ENCODE results near the gene CHMP6. TPM values are rescaled to one million over a fixed set of nuclear protein-coding genes. Genes with fewer than 3 reads are reported as not detected.

The CHMP6 gene
- total and polyA plus RNA-seq, 12 donors = 17.5 to 30.6 (median 22.8) TPM

DNA sequence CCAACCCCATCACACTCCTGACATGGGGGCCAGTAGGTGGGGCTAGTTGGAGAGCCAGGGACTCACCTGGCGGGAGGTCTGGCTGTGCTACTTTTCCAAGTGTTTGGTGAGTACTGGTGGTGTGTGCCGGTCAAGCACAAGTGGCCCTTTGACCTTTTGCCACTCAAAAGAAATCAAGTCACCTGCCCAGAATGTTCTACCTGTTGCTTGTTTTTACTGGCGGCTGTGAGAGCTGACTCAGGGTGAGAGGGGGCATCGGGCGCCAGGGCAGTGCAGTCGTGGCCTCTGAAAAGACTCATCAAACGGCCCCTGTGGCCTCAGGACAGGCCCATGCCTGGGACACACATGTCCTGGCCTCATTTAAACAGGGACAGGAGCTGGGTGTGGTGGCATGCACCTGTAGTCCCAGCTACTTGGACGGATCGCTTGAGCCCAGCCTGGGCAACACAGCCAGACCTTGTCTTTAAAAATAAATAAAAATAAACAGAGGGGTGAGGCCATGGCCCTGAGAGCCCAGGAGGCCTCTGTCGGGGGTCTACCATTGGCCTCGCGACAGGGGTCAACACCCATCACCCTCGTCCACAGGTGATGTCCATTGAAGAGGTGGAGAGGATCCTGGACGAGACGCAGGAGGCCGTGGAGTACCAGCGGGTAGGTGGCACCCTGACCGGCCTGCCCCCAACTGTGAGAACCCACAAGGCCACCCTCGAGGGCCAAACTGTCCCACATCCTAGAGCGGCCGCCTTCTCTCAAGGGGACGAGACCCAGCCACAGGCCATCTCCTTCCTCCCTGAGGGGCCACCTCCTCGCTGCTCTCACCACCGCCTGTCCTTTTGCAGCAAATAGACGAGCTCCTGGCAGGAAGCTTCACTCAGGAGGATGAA, 5.0 kb downstream of the CHMP6 start:
- WGBS, 2 donors = 94% methylated on average over 25 of the region's 25 CpGs
- TF ChIP-seq, protein P1, sequence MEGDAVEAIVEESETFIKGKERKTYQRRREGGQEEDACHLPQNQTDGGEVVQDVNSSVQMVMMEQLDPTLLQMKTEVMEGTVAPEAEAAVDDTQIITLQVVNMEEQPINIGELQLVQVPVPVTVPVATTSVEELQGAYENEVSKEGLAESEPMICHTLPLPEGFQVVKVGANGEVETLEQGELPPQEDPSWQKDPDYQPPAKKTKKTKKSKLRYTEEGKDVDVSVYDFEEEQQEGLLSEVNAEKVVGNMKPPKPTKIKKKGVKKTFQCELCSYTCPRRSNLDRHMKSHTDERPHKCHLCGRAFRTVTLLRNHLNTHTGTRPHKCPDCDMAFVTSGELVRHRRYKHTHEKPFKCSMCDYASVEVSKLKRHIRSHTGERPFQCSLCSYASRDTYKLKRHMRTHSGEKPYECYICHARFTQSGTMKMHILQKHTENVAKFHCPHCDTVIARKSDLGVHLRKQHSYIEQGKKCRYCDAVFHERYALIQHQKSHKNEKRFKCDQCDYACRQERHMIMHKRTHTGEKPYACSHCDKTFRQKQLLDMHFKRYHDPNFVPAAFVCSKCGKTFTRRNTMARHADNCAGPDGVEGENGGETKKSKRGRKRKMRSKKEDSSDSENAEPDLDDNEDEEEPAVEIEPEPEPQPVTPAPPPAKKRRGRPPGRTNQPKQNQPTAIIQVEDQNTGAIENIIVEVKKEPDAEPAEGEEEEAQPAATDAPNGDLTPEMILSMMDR (IDR thresholded peaks at IDR 0.05) = no peak
- no peak overlapping the region for H3K27ac ChIP-seq
- intact Hi-C loops (cut with DNase I) = loop anchor here in 1 of 10 donors (10.0 kb wide), 1 partner anchor 238 kb away; the partner anchor contains the start of genes NDUFAF8 and TEPSIN
- H3K4me3 ChIP-seq = no peak overlapping the region
- DNase-seq (no peak), ATAC-seq (no peak)
- H3K9me3 ChIP-seq = no peaks in the 10 kb centered on the region
- H3K27me3 ChIP-seq = peaks cover 0 to 2% (median 0%) of the 10 kb centered on the region in 7 donors
- H3K36me3 ChIP-seq = peaks cover 0 to 59% (median 50%) of the 10 kb centered on the region in 9 donors
- H3K4me1 ChIP-seq = peaks cover 16 to 35% (median 29%) of the 10 kb centered on the region in 9 donors

DNA sequence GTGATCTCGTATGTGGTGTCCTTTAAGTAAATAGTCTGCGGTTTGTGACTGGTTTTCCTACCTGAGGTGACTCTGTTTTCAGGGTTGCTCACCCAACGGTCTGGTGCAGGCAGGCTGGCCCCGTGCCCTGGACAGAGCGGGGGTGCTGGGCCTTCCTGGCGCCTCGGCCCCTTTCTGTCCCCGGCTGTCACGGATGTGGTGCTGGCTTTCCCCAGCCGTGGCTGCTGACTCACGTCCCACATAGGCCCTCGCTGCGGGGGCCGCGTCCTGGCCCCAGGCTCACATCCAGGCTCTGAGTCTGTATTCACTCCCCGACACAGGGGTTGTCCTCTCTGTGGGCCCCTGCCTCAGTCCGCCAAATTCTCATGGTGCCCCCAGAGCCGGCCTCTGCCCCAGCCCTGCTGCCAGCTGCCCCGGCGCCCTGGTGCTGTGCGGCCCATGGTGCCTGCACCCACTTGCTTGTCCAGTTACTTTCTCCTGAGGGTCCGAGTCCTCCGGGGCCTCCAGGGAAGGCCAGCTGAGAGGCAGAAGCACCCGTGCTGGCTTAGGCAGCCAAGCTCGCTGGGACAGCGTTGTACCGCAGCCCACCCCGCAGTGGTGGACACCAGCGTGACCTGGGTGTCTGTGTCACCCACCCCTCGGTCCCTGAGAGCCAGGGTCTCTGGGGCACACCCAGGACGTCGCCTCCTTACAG, 5.9 kb downstream of the CHMP6 start:
- Histone ChIP-seq H3K4me1 (peaks cover 20 to 41% (median 34%) of the 10 kb centered on the region in 9 donors), H3K36me3 (peaks cover 0 to 59% (median 50%) of the 10 kb centered on the region in 9 donors), H3K27ac (no peak overlapping the region), H3K27me3 (peaks cover 0 to 11% (median 0%) of the 10 kb centered on the region in 7 donors), H3K4me3 (no peak overlapping the region), H3K9me3 (no peaks in the 10 kb centered on the region)
- TF ChIP-seq, protein P1 (IDR thresholded peaks at IDR 0.05) = no peak
- 92 to 94% methylated on average over 31 to 32 of the region's 32 CpGs for WGBS, 2 donors
- intact Hi-C loops (cut with DNase I) = loop anchor here in 1 of 10 donors (10.0 kb wide), 1 partner anchor 237 kb away; the partner anchor contains the start of genes NDUFAF8 and TEPSIN
- ATAC-seq = no peak
- no peak for DNase-seq

DNA sequence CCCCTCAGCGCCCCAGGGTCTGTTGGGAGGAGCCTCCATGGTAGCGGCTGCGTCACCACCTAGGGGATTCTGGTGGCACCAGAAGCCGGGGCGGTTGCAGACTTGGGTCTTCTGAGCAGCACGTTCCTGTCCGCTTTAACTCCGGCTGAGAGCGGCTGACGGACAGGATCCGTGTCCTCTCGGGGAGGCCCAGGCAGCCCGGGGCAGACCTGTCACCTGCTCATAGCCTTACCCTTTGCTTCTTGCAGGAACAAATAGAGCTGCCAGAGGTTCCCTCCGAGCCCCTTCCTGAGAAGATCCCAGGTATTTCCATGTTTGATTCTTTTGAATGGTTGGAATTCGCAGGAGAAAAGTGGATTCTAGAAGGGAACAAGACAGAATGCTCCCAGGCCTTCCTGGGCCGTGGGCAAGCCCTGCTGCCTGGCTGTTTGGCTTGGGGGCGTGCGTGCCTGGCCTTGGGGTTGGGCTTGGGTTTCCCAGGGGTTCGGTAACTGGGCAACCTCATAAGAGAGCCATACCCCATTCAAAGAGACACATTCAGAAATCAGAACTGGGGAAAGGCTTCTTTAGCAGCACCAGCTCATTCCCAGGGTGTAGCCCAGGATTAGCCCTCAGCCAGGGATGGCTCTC, 6.6 kb downstream of the CHMP6 start:
- Histone ChIP-seq H3K36me3 (peaks cover 0 to 59% (median 50%) of the 10 kb centered on the region in 9 donors), H3K4me3 (no peak overlapping the region), H3K9me3 (no peaks in the 10 kb centered on the region), H3K4me1 (peaks cover 14 to 38% (median 32%) of the 10 kb centered on the region in 9 donors), H3K27ac (no peak overlapping the region), H3K27me3 (peaks cover 0 to 18% (median 2%) of the 10 kb centered on the region in 7 donors)
- WGBS, 2 donors = 97% methylated on average over 19 of the region's 19 CpGs
- DNase-seq (no peak), ATAC-seq (no peak)
- TF ChIP-seq, protein P1 (IDR thresholded peaks at IDR 0.05) = no peak
- intact Hi-C loops (cut with DNase I) = loop anchor here in 1 of 10 donors (10.0 kb wide), 1 partner anchor 237 kb away; the partner anchor contains the start of genes NDUFAF8 and TEPSIN
